Natural killer cell (primary cell): Measurements from ENCODE around the gene ACOT11. TPM values are rescaled to one million over a fixed set of nuclear protein-coding genes. Genes with fewer than 3 reads are reported as not detected.
"Not testable (repeated sequence)": the region's sequence is repeated elsewhere in the genome, so short reads cannot be mapped to it uniquely, and the experiment has no call there.

ENCODE experiments used
- ATAC-seq, 3 donors: fragments of 150-1000 bp in 2 of 3; fragments of 200-7000 bp in 1 of 3; cut with Tn5 transposase; 1 replicate in 1 of 3; 2 replicates in 2 of 3; pipeline ENCODE4 v1.10.0; 2021; ENCODE audit warnings: mild to moderate bottlenecking in 2 of 3, moderate library complexity in 2 of 3
- DNase-seq, 2 donors: peaks; one replicate each; pipeline versions ENCODE4 v3.0.0 to v3.0.0-alpha.2; 2013 to 2021; ENCODE audit warnings: mixed read lengths in 1 of 2
- H3K27ac ChIP-seq: one replicate; pipeline ENCODE4 v1.5.1; 2013; ENCODE audit warnings: mild to moderate bottlenecking, low read length
- H3K27me3 ChIP-seq: one replicate; pipeline ENCODE4 v1.6.1; 2013; ENCODE audit warnings: low read length; ENCODE audit not compliant: control insufficient read depth, insufficient read depth
- H3K36me3 ChIP-seq: one replicate; pipeline ENCODE4 v1.6.1; 2013; ENCODE audit warnings: low read length; ENCODE audit not compliant: control insufficient read depth, insufficient read depth
- H3K4me1 ChIP-seq: one replicate; pipeline ENCODE4 v1.6.1; 2013; ENCODE audit warnings: low read length; ENCODE audit not compliant: control insufficient read depth, insufficient read depth
- H3K4me3 ChIP-seq: one replicate; pipeline ENCODE4 v1.5.1; 2013; ENCODE audit warnings: low read length
- H3K9me3 ChIP-seq: one replicate; pipeline ENCODE4 v1.6.1; 2013; ENCODE audit warnings: low read length; ENCODE audit not compliant: control insufficient read depth, insufficient read depth
- H3K27ac Mint-ChIP-seq, 2 donors: one replicate each; pipeline ENCODE4 v1.8.0; 2022; ENCODE audit warnings: mild to moderate bottlenecking in 2 of 2, mixed read lengths in 2 of 2, moderate library complexity in 1 of 2
- H3K27me3 Mint-ChIP-seq, 2 donors: one replicate each; pipeline ENCODE4 v1.8.0; 2022; ENCODE audit warnings: low read depth in 2 of 2, mixed read lengths in 2 of 2
- H3K36me3 Mint-ChIP-seq: one replicate; pipeline ENCODE4 v1.8.0; 2022; ENCODE audit warnings: mixed read lengths
- H3K4me1 Mint-ChIP-seq, 2 donors: one replicate each; pipeline ENCODE4 v1.8.0; 2022; ENCODE audit warnings: mixed read lengths in 2 of 2
- H3K4me3 Mint-ChIP-seq: one replicate; pipeline ENCODE4 v1.8.0; 2022; ENCODE audit warnings: mild to moderate bottlenecking, moderate library complexity, mixed read lengths
- H3K9me3 Mint-ChIP-seq, 2 donors: one replicate each; pipeline ENCODE4 v1.8.0; 2022; ENCODE audit warnings: mixed read lengths in 2 of 2
- CTCF ChIP-seq: fragments of 200-600 bp; IDR thresholded peaks from one replicate; pipeline ENCODE4 v1.8.0; 2022; ENCODE audit warnings: antibody characterized with exemption
- WGBS: methylation state at CpG from one replicate; pipeline ENCODE4 v1.1.7; 2013; ENCODE audit warnings: missing lambda C conversion rate; ENCODE audit not compliant: insufficient coverage; 5-methylcytosine and 5-hydroxymethylcytosine counted together
- intact Hi-C: fragments of 100-400 bp; cut with micrococcal nuclease; formaldehyde crosslinking; loops from one replicate; pipeline ENCODE4 v1.14.2; 2022
- total RNA-seq, 4 donors: library from RNA; stranded (reverse); fragments of 120-200 nt in 1 of 4; gene quantifications; one replicate each; pipeline versions ENCODE4 v1.2.3 to v1.2.4, GENCODE V29; 2013 to 2022

The ACOT11 gene
- total RNA-seq, 3 donors from 2014 or later (not counting 1 experiment from before 2014, with no cell fraction given) = 0.61 to 1.2 (median 0.85) TPM

- no peak overlapping the region for H3K27ac ChIP-seq
- H3K36me3 Mint-ChIP-seq = no peaks in the 10 kb centered on the region
Measured at GRCh38 chr1:54528613-54529012, 19.4 kb upstream of the ACOT11 start.

DNA sequence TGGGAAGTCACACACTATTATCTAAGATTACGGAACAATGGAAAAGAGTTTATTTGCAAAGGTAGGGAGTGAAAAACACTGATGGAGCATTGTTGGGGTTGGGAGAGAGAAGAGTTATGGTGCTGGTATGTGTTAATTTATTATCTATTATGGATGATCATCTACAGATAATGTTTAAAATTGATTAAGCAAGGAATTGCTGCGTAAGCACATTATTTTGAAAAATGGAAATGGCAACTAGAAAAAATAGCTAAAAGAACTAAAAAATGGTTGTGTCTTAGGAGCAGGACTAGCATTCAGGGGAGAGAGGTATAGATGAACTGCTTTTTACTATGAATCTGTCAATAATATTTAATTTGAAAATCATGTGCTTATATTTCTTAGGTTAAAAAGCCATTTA, 16.0 kb upstream of the ACOT11 start:
- intact Hi-C loops = no loop called here
- H3K36me3 Mint-ChIP-seq = no peaks in the 10 kb centered on the region
- DNase-seq = no peak

More at GRCh38 chr1:54528613-54529012, 19.4 kb upstream of the ACOT11 start:
- no peak overlapping the region for H3K4me3 ChIP-seq
- no peaks in the 10 kb centered on the region for H3K9me3 ChIP-seq
- Mint-ChIP-seq H3K27ac (no peak overlapping the region), H3K27me3 (peaks cover 0 to 2% of the 10 kb centered on the region in 2 donors), H3K4me3 (no peak overlapping the region), H3K9me3 (no peaks in the 10 kb centered on the region), H3K4me1 (no peaks in the 10 kb centered on the region)
- no peak for TF ChIP-seq CTCF
- DNase-seq = no peak
- no peaks in the 10 kb centered on the region for H3K4me1 ChIP-seq
- intact Hi-C loops = no loop called here
- no peak for ATAC-seq
- no peaks in the 10 kb centered on the region for H3K36me3 ChIP-seq
- WGBS = 83% methylated on average over 1 of the region's 1 CpG
- no peaks in the 10 kb centered on the region for H3K27me3 ChIP-seq

DNA sequence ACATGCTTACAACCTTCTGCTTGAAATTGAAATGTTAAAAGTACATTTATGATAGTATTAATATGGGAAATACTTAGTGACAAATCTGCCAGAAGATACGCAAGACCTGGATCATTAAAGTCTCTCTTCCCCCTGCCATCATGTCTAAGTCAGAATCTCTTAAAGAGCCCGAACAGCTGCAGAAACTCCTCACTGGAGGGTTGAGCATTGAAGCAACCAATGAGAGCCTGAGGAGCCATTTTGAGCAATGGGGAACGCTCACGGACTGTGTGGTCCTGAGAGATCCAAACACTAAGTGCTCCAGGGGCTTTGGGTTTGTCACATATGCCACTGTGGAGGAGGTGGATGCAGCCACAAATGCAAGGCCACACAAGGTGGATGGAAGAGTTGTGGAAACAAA, 11.4 kb upstream of the ACOT11 start:
- intact Hi-C loops, H3K27ac ChIP-seq, H3K9me3 Mint-ChIP-seq, H3K36me3 Mint-ChIP-seq, H3K36me3 ChIP-seq, H3K4me3 Mint-ChIP-seq, ATAC-seq, H3K27me3 ChIP-seq, DNase-seq, H3K27ac Mint-ChIP-seq, H3K4me3 ChIP-seq, H3K4me1 ChIP-seq, H3K9me3 ChIP-seq: not testable (repeated sequence)
- Mint-ChIP-seq H3K4me1 (peaks cover 10 to 13% of the 10 kb centered on the region in 2 donors), H3K27me3 (peaks cover 11 to 20% of the 10 kb centered on the region in 2 donors)
- WGBS = 90% methylated on average over 4 of the region's 4 CpGs

More for the DNA sequence above, 16.0 kb upstream of the ACOT11 start:
- H3K27me3 Mint-ChIP-seq = peaks cover 6 to 9% of the 10 kb centered on the region in 2 donors
- WGBS = 79% methylated on average over 2 of the region's 2 CpGs
- no peaks in the 10 kb centered on the region for H3K9me3 Mint-ChIP-seq
- H3K9me3 ChIP-seq = no peaks in the 10 kb centered on the region
- no peak overlapping the region for H3K4me3 Mint-ChIP-seq
- H3K36me3 ChIP-seq = no peaks in the 10 kb centered on the region
- ATAC-seq = no peak
- no peaks in the 10 kb centered on the region for H3K27me3 ChIP-seq
- no peak overlapping the region for H3K27ac ChIP-seq
- peaks cover under 1% of the 10 kb centered on the region in 2 donors for H3K4me1 Mint-ChIP-seq
- no peak overlapping the region for H3K4me3 ChIP-seq
- TF ChIP-seq CTCF = no peak
- no peak overlapping the region for H3K27ac Mint-ChIP-seq
- H3K4me1 ChIP-seq = no peaks in the 10 kb centered on the region

DNA sequence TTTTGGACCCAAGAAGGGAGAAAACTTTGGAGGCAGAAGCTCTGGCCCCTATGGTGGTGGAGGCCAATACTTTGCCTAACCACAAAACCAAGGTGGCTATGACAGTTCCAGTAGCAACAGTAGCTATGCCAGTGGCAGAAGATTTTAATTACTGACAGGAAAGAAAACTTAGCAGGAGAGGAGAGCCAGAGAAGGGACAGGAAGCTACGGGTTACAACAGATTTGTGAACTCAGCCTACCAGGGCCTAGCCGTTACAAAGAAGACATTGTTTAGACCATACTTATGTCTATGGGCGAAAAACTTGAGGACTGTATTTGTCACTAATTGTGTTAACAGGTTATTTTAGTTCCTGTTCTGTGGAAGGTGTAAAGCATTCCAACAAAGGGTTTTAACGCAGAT, 10.4 kb upstream of the ACOT11 start:
- 39% methylated on average over 4 of the region's 4 CpGs for WGBS
- no peaks in the 10 kb centered on the region for H3K9me3 ChIP-seq
- H3K4me3 Mint-ChIP-seq = no peak overlapping the region
- intact Hi-C loops = no loop called here
- no peaks in the 10 kb centered on the region for H3K9me3 Mint-ChIP-seq
- H3K27me3 ChIP-seq = no peaks in the 10 kb centered on the region
- no peaks in the 10 kb centered on the region for H3K36me3 Mint-ChIP-seq
- H3K27ac ChIP-seq = no peak overlapping the region
- no peaks in the 10 kb centered on the region for H3K36me3 ChIP-seq
- H3K4me3 ChIP-seq = no peak overlapping the region
- ATAC-seq = no peak
- H3K4me1 ChIP-seq = peaks cover 14% of the 10 kb centered on the region
- DNase-seq = no peak
- H3K27ac Mint-ChIP-seq = no peak overlapping the region
- no peak for TF ChIP-seq CTCF
- peaks cover 11 to 19% of the 10 kb centered on the region in 2 donors for H3K27me3 Mint-ChIP-seq
- peaks cover 18 to 19% of the 10 kb centered on the region in 2 donors for H3K4me1 Mint-ChIP-seq
